Left ventricle myocardium superior (tissue), 1 donor: ENCODE data around the gene RPL26. TPM values are rescaled to one million over a fixed set of nuclear protein-coding genes. Genes with fewer than 3 reads are reported as not detected.

Experiments used
- ATAC-seq: fragments of 200-7000 bp; cut with Tn5 transposase; one replicate; pipeline ENCODE4 v1.9.1; 2020; ENCODE audit warnings: mild to moderate bottlenecking, moderate library complexity
- DNase-seq: peaks from one replicate; pipeline ENCODE4 v3.0.0-alpha.2; 2020
- intact Hi-C: fragments of 100-400 bp; cut with micrococcal nuclease; formaldehyde crosslinking; loops from one replicate; pipeline ENCODE4 v1.11.0; 2022
- long read RNA-seq: library from polyadenylated mRNA; unstranded; transcript quantifications from one replicate; pipeline ENCODE4 v2.0.0, GENCODE V29; 2021
- total RNA-seq: library from RNA; stranded (reverse); fragmentation: NEBNext Ultra II Directional; extraction: Animal tissue kit (Norgen Biotek cat#: 25700); gene quantifications from one replicate; pipeline ENCODE4 v1.2.1, GENCODE V29; 2021
- donor health status: DM: no; HTN: yes; CAD: no; lungs with severe emphysema.

Gene RPL26
- 1,047 TPM for total RNA-seq
- long read RNA-seq, transcript RPL26-209 (4 exons, 870 nt), result minor isoform, 8 of 377 reads
- long read RNA-seq, transcript RPL26-214 (4 exons, 528 nt), result major isoform, 342 of 377 reads
- long read RNA-seq, partial matches to known transcripts, result 17 of 377 reads
- long read RNA-seq, other reads (novel, unspliced or antisense), result 9 of 377 reads

- intact Hi-C loops, result no loop called here
- peak; percentile 92 for ATAC-seq
Observed at GRCh38 chr17:8383143-8383822, at the start of gene RPL26. Gene RPL26, minus strand, starts transcription at chr17:8383193. Its CDS starts 883 bp downstream, at chr17:8382310.

GRCh38 chr17:8430966-8431365 is 48.0 kb upstream of the RPL26 start:
- intact Hi-C loops, result no loop called here
- peak; percentile 29 for ATAC-seq
- DNase-seq, result peak; percentile 74

More at GRCh38 chr17:8383143-8383822, at the start of gene RPL26:
- peak; percentile 95 for DNase-seq

- intact Hi-C loops, result no loop called here
- no peak for DNase-seq
- no peak for ATAC-seq
Observed at GRCh38 chr17:8426802-8427201, 43.8 kb upstream of the RPL26 start.

- intact Hi-C loops, result no loop called here
- DNase-seq, result no peak
- no peak for ATAC-seq
Observed at GRCh38 chr17:8426094-8426720, 43.2 kb upstream of the RPL26 start.

DNA sequence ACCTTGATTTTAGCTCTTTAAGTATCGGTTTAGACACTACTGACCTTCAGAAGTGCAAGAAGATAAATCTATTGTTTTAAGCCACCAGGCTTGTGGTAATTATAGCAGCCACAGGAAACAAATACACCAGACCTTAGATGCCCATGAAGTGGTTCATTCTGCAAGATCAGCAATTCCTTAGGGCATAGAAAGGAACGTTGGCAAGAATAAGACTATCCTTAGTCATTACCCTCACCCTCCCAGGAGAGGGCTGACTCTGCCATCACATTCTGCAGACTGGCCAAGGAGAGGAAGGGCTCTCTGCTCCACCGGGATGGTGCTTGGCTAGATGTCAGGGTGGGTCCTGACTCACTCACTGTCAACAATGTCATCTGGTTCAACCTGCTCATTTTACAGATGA is 38.6 kb upstream of the RPL26 start:
- intact Hi-C loops, result no loop called here
- no peak for DNase-seq
- ATAC-seq, result no peak

DNA sequence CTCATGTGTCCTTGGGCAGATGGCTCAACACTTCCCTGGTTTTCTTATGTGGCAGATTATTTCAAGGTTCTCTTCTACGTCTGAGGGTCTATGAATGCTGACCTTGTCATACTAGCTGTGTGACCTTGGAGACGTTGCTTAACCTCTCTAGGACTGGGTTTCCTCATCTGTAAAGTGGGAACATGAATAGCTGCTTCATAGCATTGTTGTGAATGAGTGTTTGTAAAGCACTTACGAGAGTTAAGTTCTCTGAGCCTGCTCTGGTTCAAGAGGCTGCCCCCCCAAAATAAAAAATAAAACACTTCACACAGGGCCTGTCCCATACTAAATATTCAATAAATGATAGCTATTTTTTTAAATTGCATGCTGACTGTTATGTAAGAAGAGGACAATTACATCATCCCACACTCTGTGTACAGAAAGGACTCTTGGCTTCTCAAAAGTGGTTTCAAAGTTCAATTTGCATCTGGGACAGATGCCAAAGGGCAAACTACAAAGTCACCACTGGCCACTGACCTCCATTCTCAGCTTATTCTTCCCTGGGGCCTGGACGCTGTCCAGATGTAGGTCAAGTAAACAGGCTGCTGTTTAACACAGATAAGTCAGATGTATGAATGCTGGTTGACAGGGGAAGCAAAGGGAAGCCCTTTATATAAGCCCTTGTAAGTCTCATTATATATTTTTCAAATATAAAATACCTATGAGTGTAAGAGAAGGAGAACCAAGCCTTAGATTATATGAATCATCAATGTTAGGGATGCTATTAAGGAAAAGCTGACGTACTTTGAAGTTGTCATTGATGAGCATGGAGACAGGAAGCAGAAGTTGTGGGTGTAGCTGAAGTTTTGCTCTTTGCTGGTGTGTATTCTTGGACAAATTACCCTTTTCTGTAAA is 37.3 kb upstream of the RPL26 start:
- DNase-seq (peak; percentile 69), ATAC-seq (peak; percentile 95)
- intact Hi-C loops, result no loop called here

- ATAC-seq, result no peak
- intact Hi-C loops, result loop anchor here (10.0 kb wide), 2 partner anchors 365 to 475 kb away; no protein-coding TSS in a partner anchor
- no peak for DNase-seq
Observed at GRCh38 chr17:8419305-8419704, 36.3 kb upstream of the RPL26 start.

DNA sequence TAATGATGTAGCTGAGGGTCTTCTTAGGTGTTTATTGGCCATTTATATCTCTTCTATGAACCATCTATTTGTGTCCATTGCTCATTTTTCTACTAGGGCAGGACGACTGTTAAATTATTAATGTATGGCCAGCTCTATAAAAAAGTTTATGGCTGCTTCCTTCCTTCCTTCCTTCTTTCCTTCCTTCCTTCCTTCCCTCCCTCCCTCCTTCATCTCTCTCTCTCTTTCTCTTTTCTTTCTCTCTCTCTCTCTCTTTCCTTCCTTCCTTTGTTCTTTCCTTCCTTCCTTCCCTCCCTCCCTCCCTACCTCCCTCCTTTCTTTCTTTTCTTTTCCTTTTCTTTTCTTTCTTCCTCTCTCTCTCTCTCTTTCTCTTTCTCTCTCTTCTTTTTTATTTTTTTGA is 35.5 kb upstream of the RPL26 start:
- intact Hi-C loops, result loop anchor here (10.0 kb wide), 2 partner anchors 366 to 476 kb away; no protein-coding TSS in a partner anchor
- ATAC-seq (no peak), DNase-seq (no peak)

GRCh38 chr17:8417806-8418205 is 34.8 kb upstream of the RPL26 start:
- no peak for DNase-seq
- no peak for ATAC-seq
- intact Hi-C loops, result loop anchor here (10.0 kb wide), 2 partner anchors 367 to 477 kb away; no protein-coding TSS in a partner anchor

GRCh38 chr17:8413938-8414337 is 30.9 kb upstream of the RPL26 start:
- no peak for DNase-seq
- intact Hi-C loops, result loop anchor here (10.0 kb wide), 2 partner anchors 371 to 481 kb away; no protein-coding TSS in a partner anchor
- ATAC-seq, result no peak

DNA sequence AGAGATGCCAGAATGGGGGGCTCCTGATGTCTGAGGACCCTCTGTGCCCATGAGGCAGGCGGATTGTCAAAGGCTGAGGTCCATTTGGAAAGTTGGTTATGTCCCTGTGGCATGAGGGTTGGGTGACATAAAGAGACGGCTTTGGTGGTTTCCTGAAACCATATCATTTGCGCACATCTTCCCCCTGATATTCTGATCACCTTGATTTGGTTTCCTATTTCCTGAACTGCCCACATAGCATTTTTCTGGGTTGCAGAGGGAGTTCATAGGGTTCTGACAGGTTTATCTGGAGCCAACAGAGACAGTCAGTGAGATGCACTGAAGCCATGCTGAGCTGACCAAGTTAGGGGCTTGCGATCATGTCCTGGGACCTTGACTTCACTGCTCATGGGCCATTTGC is 30.3 kb upstream of the RPL26 start:
- DNase-seq, result no peak
- no peak for ATAC-seq
- intact Hi-C loops, result loop anchor here (10.0 kb wide), 2 partner anchors 371 to 481 kb away; no protein-coding TSS in a partner anchor

- DNase-seq (no peak), ATAC-seq (no peak)
- intact Hi-C loops, result loop anchor here (10.0 kb wide), 2 partner anchors 373 to 483 kb away; no protein-coding TSS in a partner anchor
Observed at GRCh38 chr17:8412089-8412488, 29.1 kb upstream of the RPL26 start.

DNA sequence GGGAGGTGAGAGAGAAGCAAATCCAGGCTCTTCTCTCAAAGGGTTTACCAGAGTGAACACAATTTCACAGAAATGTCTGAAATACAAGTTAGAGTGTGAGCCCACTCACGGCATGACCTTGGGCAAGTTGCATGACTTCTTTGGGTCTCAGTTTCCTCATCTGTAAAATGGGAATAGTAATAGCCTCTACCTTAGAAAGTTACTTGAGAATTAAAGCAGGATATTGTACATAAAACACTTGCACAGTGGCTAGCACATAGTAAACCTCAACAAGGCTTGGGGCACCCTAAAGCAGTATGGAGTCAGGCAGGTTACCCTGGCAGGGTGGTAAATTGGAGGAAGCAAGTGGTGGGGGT is 27.9 kb upstream of the RPL26 start:
- intact Hi-C loops, result loop anchor here (10.0 kb wide), 2 partner anchors 374 to 484 kb away; no protein-coding TSS in a partner anchor
- DNase-seq (no peak), ATAC-seq (no peak)

GRCh38 chr17:8409966-8410882 is 27.2 kb upstream of the RPL26 start:
- DNase-seq, result peak; percentile 90
- peak; percentile 97 for ATAC-seq
- intact Hi-C loops, result loop anchor here (10.0 kb wide), 2 partner anchors 375 to 485 kb away; no protein-coding TSS in a partner anchor

DNA sequence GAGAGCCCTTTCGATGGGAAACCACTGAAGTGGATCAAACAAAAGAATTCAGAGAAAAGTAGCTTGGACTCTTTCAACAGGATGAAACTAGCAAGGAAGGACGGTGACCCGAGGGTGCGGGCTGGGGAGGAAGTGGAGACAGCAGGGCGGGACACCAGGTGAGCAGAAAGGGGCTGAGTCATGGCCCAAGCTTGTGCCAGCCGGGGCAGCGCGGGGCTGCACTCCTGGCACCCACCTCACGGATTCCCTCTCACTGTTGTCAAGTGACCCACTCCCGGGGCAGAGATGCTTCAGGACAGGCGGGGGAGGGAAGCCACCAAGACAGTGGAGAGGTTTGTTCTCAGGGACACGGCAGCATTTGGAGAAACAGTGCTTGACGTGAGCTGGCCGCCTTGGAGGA is 25.4 kb upstream of the RPL26 start:
- no peak for ATAC-seq
- intact Hi-C loops, result no loop called here
- no peak for DNase-seq

DNA sequence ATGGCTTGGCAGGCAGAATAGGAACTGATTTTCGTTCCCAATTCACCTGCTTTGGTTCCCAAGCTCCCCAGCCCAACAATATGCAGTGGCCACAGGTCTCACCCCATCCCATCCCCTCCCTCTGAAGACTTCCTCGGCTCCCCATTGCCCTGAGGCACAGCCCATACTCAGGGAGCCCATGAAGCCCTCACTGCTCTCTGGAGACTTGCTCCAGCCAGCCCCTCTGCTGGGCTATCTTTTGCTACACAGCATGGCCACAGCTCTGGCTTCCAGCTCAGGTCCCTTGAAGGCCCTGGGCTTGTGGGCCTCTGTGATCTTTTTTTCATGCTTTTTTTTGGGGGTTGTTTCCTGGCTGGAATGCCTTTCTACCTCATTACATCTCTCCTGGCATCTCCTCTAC is 23.2 kb upstream of the RPL26 start:
- intact Hi-C loops, result no loop called here
- DNase-seq (no peak), ATAC-seq (no peak)

DNA sequence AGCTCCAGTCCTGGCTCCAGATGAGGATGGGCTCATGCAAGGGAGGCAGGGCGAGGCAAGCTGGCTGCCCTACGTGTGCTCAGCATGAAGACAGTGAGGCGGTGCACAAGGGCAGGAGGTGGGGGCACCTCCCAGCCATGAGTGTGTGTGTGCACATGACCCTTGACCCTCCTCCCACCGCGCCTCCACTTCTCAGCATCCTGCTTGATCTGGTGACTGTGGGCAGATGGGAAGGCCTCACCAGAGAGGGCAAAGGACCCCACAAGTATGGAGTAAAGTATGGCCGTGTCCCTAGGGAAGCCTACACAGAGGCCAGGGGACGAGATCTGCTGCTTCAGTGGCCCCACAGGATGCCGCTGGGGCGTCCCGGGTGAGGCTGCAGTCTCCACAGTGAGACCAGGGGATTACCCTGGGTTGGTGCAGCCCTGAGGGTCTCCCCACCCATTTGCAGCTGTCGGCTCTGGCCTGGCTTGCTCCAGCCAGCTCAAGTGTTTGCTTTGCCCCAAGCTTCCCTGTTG is 22.6 kb upstream of the RPL26 start:
- intact Hi-C loops, result no loop called here
- DNase-seq, result no peak
- ATAC-seq, result no peak
